Measurements from ENCODE around the gene VEPH1.
A peak's percentile ranks its signal among the peaks of the same experiment; 100 is the strongest.

Gene VEPH1

GRCh38 chr3:157522648-157523047 is 19.4 kb upstream of the VEPH1 start:
- DNase-seq = no peak

- no peak for DNase-seq
Measured at GRCh38 chr3:157520485-157521150, 17.4 kb upstream of the VEPH1 start.

GRCh38 chr3:157518881-157519280 is 15.7 kb upstream of the VEPH1 start:
- no peak for DNase-seq

- no peak for DNase-seq
Measured at GRCh38 chr3:157516928-157517327, 13.7 kb upstream of the VEPH1 start.

GRCh38 chr3:157515398-157515797 is 12.2 kb upstream of the VEPH1 start:
- DNase-seq = no peak

- no peak for DNase-seq
Measured at GRCh38 chr3:157514371-157514895, 11.2 kb upstream of the VEPH1 start.

GRCh38 chr3:157513585-157513984 is 10.4 kb upstream of the VEPH1 start:
- no peak for DNase-seq

- no peak for DNase-seq
Measured at GRCh38 chr3:157512534-157512933, 9.3 kb upstream of the VEPH1 start.

GRCh38 chr3:157508461-157508860 is 5.2 kb upstream of the VEPH1 start:
- DNase-seq = no peak

GRCh38 chr3:157501863-157502262 is 1.4 kb downstream of the VEPH1 start:
- DNase-seq = no peak

- DNase-seq = no peak
Measured at GRCh38 chr3:157500232-157500631, 3.0 kb downstream of the VEPH1 start.

GRCh38 chr3:157499342-157499963 is 3.8 kb downstream of the VEPH1 start:
- no peak for DNase-seq

GRCh38 chr3:157498371-157498770 is 4.8 kb downstream of the VEPH1 start:
- DNase-seq = no peak

GRCh38 chr3:157495846-157496245 is 7.4 kb downstream of the VEPH1 start:
- DNase-seq = no peak

GRCh38 chr3:157494581-157495281 is 8.5 kb downstream of the VEPH1 start:
- no peak for DNase-seq

- peak; percentile 12 for DNase-seq
Measured at GRCh38 chr3:157493627-157494550, 9.3 kb downstream of the VEPH1 start.

GRCh38 chr3:157491136-157491535 is 12.1 kb downstream of the VEPH1 start:
- DNase-seq = no peak

- no peak for DNase-seq
Measured at GRCh38 chr3:157488144-157488543, 15.1 kb downstream of the VEPH1 start.

GRCh38 chr3:157487339-157487738 is 15.9 kb downstream of the VEPH1 start:
- no peak for DNase-seq

GRCh38 chr3:157479464-157480243 is 23.6 kb downstream of the VEPH1 start:
- DNase-seq = no peak

- DNase-seq = no peak
Measured at GRCh38 chr3:157477441-157477840, 25.8 kb downstream of the VEPH1 start.

GRCh38 chr3:157475921-157476414 is 27.2 kb downstream of the VEPH1 start:
- DNase-seq = no peak
